ENCODE results near the gene EME1. TPM values are rescaled to one million over a fixed set of nuclear protein-coding genes. Genes with fewer than 3 reads are reported as not detected.

The EME1 gene
- polyA plus RNA-seq, 1 donor from 2014 or later, result 5.4 TPM

- TF ChIP-seq REST (IDR thresholded peaks at IDR 0.05; ENCODE audit: borderline replicate concordance), result no peak
- no peak for TF ChIP-seq RAD21 (conservative IDR thresholded peaks at IDR 0.05)
- no peak for TF ChIP-seq POLR2AphosphoS5 (IDR thresholded peaks at IDR 0.05)
- TF ChIP-seq EZH2 (IDR thresholded peaks at IDR 0.05; ENCODE audit: borderline replicate concordance, insufficient read depth, low read length, poor library complexity, severe bottlenecking), result no peak
- TF ChIP-seq SMC3 (conservative IDR thresholded peaks at IDR 0.05; ENCODE audit: poor library complexity), result no peak
- TF ChIP-seq CTCF (IDR thresholded peaks at IDR 0.05; ENCODE audit: poor library complexity, severe bottlenecking), result no peak
- TF ChIP-seq EP300 (conservative IDR thresholded peaks at IDR 0.05; ENCODE audit: poor library complexity, severe bottlenecking), result no peak
- no peak for TF ChIP-seq MXI1 (conservative IDR thresholded peaks at IDR 0.05; ENCODE audit: poor library complexity, severe bottlenecking)
- no peak for TF ChIP-seq TAF1 (IDR thresholded peaks at IDR 0.05; ENCODE audit: low read depth)
- Histone ChIP-seq H3F3A (ENCODE audit: insufficient read depth, low read length, poor library complexity, severe bottlenecking) (no peaks in the 10 kb centered on the region), H2AFZ (ENCODE audit: low read depth, low read length) (peak overlapping the region; percentile 21), H4K20me1 (ENCODE audit: insufficient read depth) (no peaks in the 10 kb centered on the region), H3K79me2 (replicated peaks; ENCODE audit: insufficient read depth, low read length) (no peaks in the 10 kb centered on the region), H3K27me3 (ENCODE audit: insufficient read depth, low read depth, low read length) (no peaks in the 10 kb centered on the region), H3K4me2 (ENCODE audit: low read length) (peak overlapping the region; percentile 70), H3K9me2 (ENCODE audit: insufficient read depth, low read length) (no peaks in the 10 kb centered on the region), H3K4me3 (ENCODE audit: low read length) (peak overlapping the region; percentile 89), H3K9me3 (ENCODE audit: low read length) (no peaks in the 10 kb centered on the region), H3K27ac (ENCODE audit: low read length) (no peak overlapping the region), H3K9ac (ENCODE audit: low read length) (peak overlapping the region; percentile 71), H3K36me3 (ENCODE audit: insufficient read depth, low read length) (no peaks in the 10 kb centered on the region)
Measured at GRCh38 chr17:50346313-50347116, 26.5 kb upstream of the EME1 start.

- Histone ChIP-seq H3F3A (ENCODE audit: insufficient read depth, low read length, poor library complexity, severe bottlenecking) (no peaks in the 10 kb centered on the region), H3K27ac (ENCODE audit: low read length) (no peak overlapping the region), H4K20me1 (ENCODE audit: insufficient read depth) (no peaks in the 10 kb centered on the region), H3K9me3 (ENCODE audit: low read length) (no peaks in the 10 kb centered on the region), H3K4me3 (ENCODE audit: low read length) (peak overlapping the region; percentile 89), H3K9ac (ENCODE audit: low read length) (peak overlapping the region; percentile 71), H3K36me3 (ENCODE audit: insufficient read depth, low read length) (no peaks in the 10 kb centered on the region), H3K4me2 (ENCODE audit: low read length) (peak overlapping the region; percentile 70), H2AFZ (ENCODE audit: low read depth, low read length) (no peak overlapping the region), H3K79me2 (replicated peaks; ENCODE audit: insufficient read depth, low read length) (no peaks in the 10 kb centered on the region), H3K9me2 (ENCODE audit: insufficient read depth, low read length) (no peaks in the 10 kb centered on the region), H3K27me3 (ENCODE audit: insufficient read depth, low read depth, low read length) (no peaks in the 10 kb centered on the region)
- TF ChIP-seq SMC3 (conservative IDR thresholded peaks at IDR 0.05; ENCODE audit: poor library complexity) (no peak), CTCF (IDR thresholded peaks at IDR 0.05; ENCODE audit: poor library complexity, severe bottlenecking) (no peak), TAF1 (IDR thresholded peaks at IDR 0.05; ENCODE audit: low read depth) (no peak), REST (IDR thresholded peaks at IDR 0.05; ENCODE audit: borderline replicate concordance) (no peak), RAD21 (conservative IDR thresholded peaks at IDR 0.05) (no peak), EZH2 (IDR thresholded peaks at IDR 0.05; ENCODE audit: borderline replicate concordance, insufficient read depth, low read length, poor library complexity, severe bottlenecking) (no peak), MXI1 (conservative IDR thresholded peaks at IDR 0.05; ENCODE audit: poor library complexity, severe bottlenecking) (no peak), EP300 (conservative IDR thresholded peaks at IDR 0.05; ENCODE audit: poor library complexity, severe bottlenecking) (no peak), POLR2AphosphoS5 (IDR thresholded peaks at IDR 0.05) (no peak)
Measured at GRCh38 chr17:50347117-50347893, 25.7 kb upstream of the EME1 start.

All from neural cell (in vitro differentiated cells).